Fibroblast of the aortic adventitia (primary cell): Measurements from ENCODE around the gene LCAT. TPM values are rescaled to one million over a fixed set of nuclear protein-coding genes. Genes with fewer than 3 reads are reported as not detected.

Experiments used
- DNase-seq: peaks from one replicate; pipeline ENCODE4 v3.0.0-alpha.2; 2010; ENCODE audit warnings: low read depth
- H3K4me3 ChIP-seq: 2 replicates; pipeline ENCODE4 v1.5.1; 2011; ENCODE audit warnings: low read depth, mild to moderate bottlenecking, control low read depth, low read length, moderate library complexity
- CTCF ChIP-seq: IDR thresholded peaks from 2 replicates; pipeline ENCODE4 v1.5.1; 2011; ENCODE audit warnings: mild to moderate bottlenecking, low read length, control low read depth, inconsistent platforms; ENCODE audit not compliant: insufficient read depth
- total RNA-seq: library from RNA; depleted of rRNA; stranded (reverse); fragments of >200 nt; gene quantifications from 2 replicates; pipeline ENCODE4 v1.2.3, GENCODE V29; 2012; ENCODE audit warnings: low replicate concordance

The LCAT gene
- total RNA-seq, 1 donor, result 5.2 TPM

DNA sequence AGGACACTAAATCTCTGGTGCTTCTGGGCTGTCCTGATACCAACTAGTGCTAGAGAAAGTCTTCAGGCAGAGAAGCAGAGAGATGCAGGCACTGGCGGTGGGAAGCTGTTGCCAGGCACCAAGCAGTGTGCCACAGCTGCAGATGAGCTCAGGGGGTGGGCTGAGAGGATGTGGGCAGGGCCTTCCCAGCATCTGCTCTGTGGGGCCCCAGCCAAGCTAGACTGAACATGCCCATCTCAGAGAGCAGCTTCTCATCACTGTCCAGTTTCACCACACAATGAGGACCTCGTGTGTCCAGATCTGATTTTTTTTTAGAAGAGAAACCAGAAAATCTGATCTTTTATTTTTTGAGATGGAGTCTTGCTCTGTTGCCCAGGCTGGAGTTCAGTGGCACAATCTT, 33.8 kb downstream of the LCAT start:
- H3K4me3 ChIP-seq, result no peak overlapping the region
- TF ChIP-seq CTCF, result no peak
- DNase-seq, result no peak

DNA sequence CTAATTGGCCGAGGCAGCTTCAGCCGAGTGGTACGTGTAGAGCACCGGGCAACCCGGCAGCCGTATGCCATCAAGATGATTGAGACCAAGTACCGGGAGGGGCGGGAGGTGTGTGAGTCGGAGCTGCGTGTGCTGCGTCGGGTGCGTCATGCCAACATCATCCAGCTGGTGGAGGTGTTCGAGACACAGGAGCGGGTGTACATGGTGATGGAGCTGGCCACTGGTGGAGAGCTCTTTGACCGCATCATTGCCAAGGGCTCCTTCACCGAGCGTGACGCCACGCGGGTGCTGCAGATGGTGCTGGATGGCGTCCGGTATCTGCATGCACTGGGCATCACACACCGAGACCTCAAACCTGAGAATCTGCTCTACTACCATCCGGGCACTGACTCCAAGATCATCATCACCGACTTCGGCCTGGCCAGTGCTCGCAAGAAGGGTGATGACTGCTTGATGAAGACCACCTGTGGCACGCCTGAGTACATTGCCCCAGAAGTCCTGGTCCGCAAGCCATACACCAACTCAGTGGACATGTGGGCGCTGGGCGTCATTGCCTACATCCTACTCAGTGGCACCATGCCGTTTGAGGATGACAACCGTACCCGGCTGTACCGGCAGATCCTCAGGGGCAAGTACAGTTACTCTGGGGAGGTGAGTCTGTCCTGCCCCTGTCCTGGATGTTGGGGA, 34.7 kb downstream of the LCAT start:
- no peak overlapping the region for H3K4me3 ChIP-seq
- no peak for TF ChIP-seq CTCF
- no peak for DNase-seq

DNA sequence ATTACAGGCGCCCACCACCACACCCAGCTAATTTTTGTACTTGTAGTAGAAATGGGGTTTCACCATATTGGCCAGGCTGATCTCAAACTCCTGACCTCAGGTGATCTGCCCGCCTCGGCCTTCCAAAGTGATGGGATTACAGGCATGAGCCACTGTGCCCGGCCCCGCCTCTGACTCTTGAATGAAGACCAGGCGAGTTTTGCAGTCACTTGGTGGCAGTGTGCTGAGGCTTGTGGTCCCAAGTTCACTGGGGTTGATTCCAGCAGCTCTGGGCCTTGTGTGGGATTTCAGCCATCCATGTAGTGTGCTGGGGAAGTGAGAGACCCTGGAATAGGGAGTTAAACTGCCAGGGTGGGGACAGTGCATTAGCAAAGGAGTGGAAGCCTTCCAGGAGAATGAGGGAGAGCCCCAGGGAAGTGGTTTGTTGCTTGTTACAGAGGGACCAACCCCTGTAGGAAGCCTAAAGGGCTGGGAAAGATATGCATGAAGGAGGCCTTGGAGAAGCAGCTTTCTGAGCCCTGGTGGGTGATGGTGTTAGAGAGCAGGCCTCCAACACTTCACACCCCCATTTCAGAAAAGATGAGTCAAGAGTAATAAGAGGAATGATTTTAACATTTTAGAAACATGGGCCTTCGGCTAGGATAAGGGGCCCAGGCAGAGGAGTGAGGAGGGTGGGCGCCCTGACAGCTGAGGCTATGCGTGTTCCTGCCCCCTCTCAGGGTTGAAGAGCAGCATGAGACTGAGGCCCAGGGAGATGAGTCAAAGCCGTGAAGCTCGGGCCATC, 36.3 kb downstream of the LCAT start:
- no peak for TF ChIP-seq CTCF
- no peak for DNase-seq
- no peak overlapping the region for H3K4me3 ChIP-seq

DNA sequence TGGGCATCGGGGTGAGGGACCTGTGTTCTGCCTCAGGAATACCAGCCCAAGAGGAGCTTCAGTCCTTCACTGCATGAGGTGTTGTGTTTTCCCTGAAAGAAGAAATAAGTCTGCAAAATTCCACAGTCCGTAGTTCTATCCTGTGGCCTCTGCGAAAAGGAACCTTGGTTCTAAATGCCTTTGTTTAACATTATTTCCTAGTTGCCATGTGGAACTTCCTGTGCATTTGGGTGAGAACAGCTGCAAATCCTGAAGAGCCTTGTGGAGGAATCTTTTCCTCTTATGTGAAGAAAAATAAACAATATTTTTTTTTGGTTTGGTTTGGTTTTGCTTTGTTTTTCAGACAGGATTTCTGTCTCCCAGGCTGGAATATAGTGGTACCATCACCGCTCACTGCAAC, 41.1 kb downstream of the LCAT start:
- no peak overlapping the region for H3K4me3 ChIP-seq
- no peak for DNase-seq
- TF ChIP-seq CTCF, result no peak

- no peak for TF ChIP-seq CTCF
- no peak overlapping the region for H3K4me3 ChIP-seq
Measured at GRCh38 chr16:67901734-67902133, 42.2 kb downstream of the LCAT start.

GRCh38 chr16:67897231-67897630, 46.7 kb downstream of the LCAT start:
- no peak overlapping the region for H3K4me3 ChIP-seq
- no peak for TF ChIP-seq CTCF
- peak; percentile 82 for DNase-seq

More at GRCh38 chr16:67901734-67902133, 42.2 kb downstream of the LCAT start:
- no peak for DNase-seq
